GM12878 (cell line): ENCODE results near the gene HAO1. TPM values are rescaled to one million over a fixed set of nuclear protein-coding genes. Genes with fewer than 3 reads are reported as not detected.

Experiments used
- ATAC-seq: fragments of 200-7000 bp; cut with Tn5 transposase; 3 replicates; pipeline ENCODE4 v1.9.1; 2020; ENCODE audit warnings: mild to moderate bottlenecking, moderate library complexity
- BruUV-seq: library from RNA; stranded (reverse); fragments of 400-500 nt; replicated peaks from 2 replicates; lab custom pipeline; 2021; lab: Mats Ljungman, UMichigan
- CTCF ChIA-PET: fragments of 300-600 bp; sonication (Branson Sonifier 250); formaldehyde crosslinking; extraction: SDS; loops from one replicate; lab custom pipeline; 2021; ENCODE audit warnings: inconsistent platforms; lab: Yijun Ruan, JAX
- POLR2A ChIA-PET: fragments of 350-600 bp; formaldehyde crosslinking; extraction: SDS; loops from one replicate; lab custom pipeline; 2021; ENCODE audit warnings: inconsistent platforms; lab: Charles Lee
- RAD21 ChIA-PET: fragments of 300-600 bp; sonication (Branson Sonifier 250); formaldehyde crosslinking; loops from one replicate; lab custom pipeline; 2023; ENCODE audit warnings: antibody characterized with exemption; ENCODE audit not compliant: unreplicated experiment; lab: Charles Lee
- SMC1A ChIA-PET: fragments of 300-600 bp; sonication (Branson Sonifier 250); formaldehyde crosslinking; loops from one replicate; lab custom pipeline; 2023; ENCODE audit not compliant: unreplicated experiment, uncharacterized antibody; lab: Charles Lee
- DNase-seq: peaks from one replicate; pipeline ENCODE4 v3.0.0-alpha.2; 2011; ENCODE audit warnings: low read depth, low spot score
- FAIRE-seq: peaks from 3 replicates; lab custom pipeline; 2011; peaks lifted over from hg19 to GRCh38; lab: Jason Lieb, UNC
- H2AFZ ChIP-seq: 2 replicates; pipeline ENCODE4 v1.6.0; 2011; ENCODE audit warnings: low read depth, low read length, control low read depth; ENCODE audit not compliant: control insufficient read depth
- H3K27ac ChIP-seq: 2 replicates; pipeline ENCODE4 v1.5.1; 2011; ENCODE audit warnings: control low read depth; ENCODE audit not compliant: control insufficient read depth, insufficient read depth
- H3K27me3 ChIP-seq, 2 experiments: replicated peaks in 1 of 2; 2 replicates each; pipeline versions ENCODE4 v1.6.0 to v1.6.1; 2011; ENCODE audit warnings: low read length in 1 of 2; ENCODE audit not compliant: control insufficient read depth in 2 of 2, insufficient read depth in 2 of 2
- H3K36me3 ChIP-seq, 2 experiments: 2 replicates each; pipeline ENCODE4 v1.5.1; 2011; ENCODE audit warnings: low read length in 1 of 2; ENCODE audit not compliant: control insufficient read depth in 2 of 2, insufficient read depth in 2 of 2
- H3K4me1 ChIP-seq: 2 replicates; pipeline ENCODE4 v1.6.1; 2011; ENCODE audit warnings: mild to moderate bottlenecking, low read length, moderate library complexity, mixed read lengths; ENCODE audit not compliant: control insufficient read depth, insufficient read depth
- H3K4me2 ChIP-seq: 2 replicates; pipeline ENCODE4 v1.6.0; 2011; ENCODE audit warnings: control low read depth; ENCODE audit not compliant: control insufficient read depth, insufficient read depth
- H3K4me3 ChIP-seq: fragments of 200-600 bp; sonication (generic); 2 replicates; pipeline ENCODE4 v1.5.1; 2016
- H3K79me2 ChIP-seq: 2 replicates; pipeline ENCODE4 v1.6.0; 2011; ENCODE audit warnings: low read length; ENCODE audit not compliant: control insufficient read depth, insufficient read depth
- H3K9ac ChIP-seq: 2 replicates; pipeline ENCODE4 v1.8.0; 2011; ENCODE audit warnings: low read length, control low read depth, mixed read lengths; ENCODE audit not compliant: control insufficient read depth, insufficient read depth
- H3K9me3 ChIP-seq: replicated peaks from 3 replicates; pipeline ENCODE4 v1.5.1; 2011; ENCODE audit warnings: mild to moderate bottlenecking, low read length; ENCODE audit not compliant: control insufficient read depth, insufficient read depth
- H4K20me1 ChIP-seq: 2 replicates; pipeline ENCODE4 v1.6.0; 2011; ENCODE audit not compliant: control insufficient read depth, insufficient read depth
- BACH1 ChIP-seq: fragments of 450-650 bp; IDR thresholded peaks from 2 replicates; pipeline ENCODE4 v1.6.1; 2017; ENCODE audit warnings: mild to moderate bottlenecking, borderline replicate concordance
- CREB1 ChIP-seq: IDR thresholded peaks from 2 replicates; pipeline ENCODE4 v1.6.1; 2012; ENCODE audit warnings: low read depth, mild to moderate bottlenecking, inconsistent platforms
- CREM ChIP-seq: IDR thresholded peaks from 2 replicates; pipeline ENCODE4 v1.6.1; 2014; ENCODE audit warnings: antibody characterized with exemption, low read depth
- EZH2 ChIP-seq: IDR thresholded peaks from 2 replicates; pipeline ENCODE4 v1.6.1; 2012; ENCODE audit warnings: low read depth, mild to moderate bottlenecking, control low read depth, inconsistent platforms, low read length, borderline replicate concordance; ENCODE audit not compliant: control insufficient read depth
- GABPA ChIP-seq: IDR thresholded peaks from 2 replicates; pipeline ENCODE4 v1.6.1; 2014; ENCODE audit warnings: antibody characterized with exemption, low read depth, mild to moderate bottlenecking, inconsistent platforms
- MTA3 ChIP-seq: IDR thresholded peaks from 2 replicates; pipeline ENCODE4 v1.6.1; 2012; ENCODE audit warnings: low read length, inconsistent platforms, borderline replicate concordance
- RAD51 ChIP-seq: fragments of 450-650 bp; IDR thresholded peaks from 2 replicates; pipeline ENCODE4 v1.6.1; 2016; ENCODE audit warnings: moderate library complexity, mild to moderate bottlenecking, inconsistent platforms
- WGBS: methylation state at CpG from one replicate; pipeline ENCODE4 v1.1.6; 2016; ENCODE audit warnings: low lambda C conversion rate; ENCODE audit not compliant: insufficient replicate concordance, insufficient coverage; ENCODE audit errors: missing lambda C conversion rate; 5-methylcytosine and 5-hydroxymethylcytosine counted together
- in situ Hi-C: fragments of 300-500 bp; cut with MboI; formaldehyde crosslinking; loops from 9 replicates; pipeline ENCODE4 v1.14.3; 2018; ENCODE audit warnings: mixed read lengths
- intact Hi-C: fragments of 100-400 bp; cut with micrococcal nuclease; formaldehyde crosslinking; loops from one replicate; pipeline ENCODE4 v1.14.2; 2022; ENCODE audit not compliant: unreplicated experiment
- polyA plus RNA-seq, 11 experiments: library from polyadenylated mRNA; depleted of rRNA in 4 of 11; unstranded in 6 of 11; stranded (reverse) in 5 of 11; fragments of >200 nt; fragmentation: Nextera tagmentation in 4 of 11; fragmentation: Illumina TruSeq in 1 of 11; extraction: Ambion mirVana in 4 of 11; extraction: Trizol in 1 of 11; gene quantifications; 1 replicate in 1 of 11; 2 replicates in 10 of 11; pipeline versions ENCODE4 v1.2.1 to v1.2.3, GENCODE V29; 2011 to 2016; ENCODE audit warnings: inconsistent platforms in 2 of 11, missing spikeins in 2 of 11, low read depth in 1 of 11
- total RNA-seq, 4 experiments: library from RNA; depleted of rRNA in 3 of 4; stranded (reverse); fragments of >200 nt in 3 of 4; fragmentation: Illumina TruSeq in 1 of 4; extraction: Trizol in 1 of 4; gene quantifications; 2 replicates each; pipeline versions ENCODE4 v1.2.1 to v1.2.3, GENCODE V29; 2013 to 2021
- TF ChIP-seq, protein P1 (sequence below): fragments of 150-350 bp; IDR thresholded peaks from 2 replicates; pipeline ENCODE4 v1.6.1; 2014; ENCODE audit warnings: mild to moderate bottlenecking, low read depth, low read length
- TF ChIP-seq, protein P2 (sequence below): IDR thresholded peaks from 2 replicates; pipeline ENCODE4 v1.6.1; 2012; ENCODE audit warnings: improper control_type of control experiment, low read depth, low read length; ENCODE audit not compliant: insufficient replicate concordance
- TF ChIP-seq, protein P3 (sequence below): IDR thresholded peaks from 2 replicates; pipeline ENCODE4 v1.6.1; 2011; ENCODE audit warnings: low read depth, low read length, improper control_type of control experiment, borderline replicate concordance

HAO1 gene
- total and polyA plus RNA-seq, 10 of the 15 experiments (the other 5 are each of a cell fraction or from before 2014, with no cell fraction given), result 0.03 to 0.29 (median 0.05) TPM; not detected in 7

DNA sequence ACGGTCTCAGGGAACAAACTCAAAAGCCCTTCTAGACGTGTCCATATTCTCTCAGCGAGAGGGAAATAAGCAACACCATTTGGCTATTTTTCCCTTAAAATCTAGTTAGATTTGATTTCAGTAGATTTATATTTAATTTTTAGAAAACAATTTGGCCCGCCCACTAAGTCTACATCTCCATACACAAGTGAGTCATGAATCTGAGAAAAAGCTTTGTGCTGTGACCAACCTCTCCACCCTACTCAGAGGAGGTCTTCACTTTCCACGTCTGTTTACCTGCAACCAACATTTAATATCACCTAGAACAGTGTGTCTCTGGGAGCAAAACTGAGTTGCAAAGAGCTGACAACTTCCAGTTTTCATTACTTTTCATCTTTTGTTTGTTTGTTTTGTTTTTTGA lies 48.6 kb downstream of the HAO1 start:
- Histone ChIP-seq H3K79me2 (no peaks in the 10 kb centered on the region), H3K9me3 (no peaks in the 10 kb centered on the region), H3K4me2 (no peak overlapping the region), H3K27ac (no peak overlapping the region), H3K27me3 (no peaks in the 10 kb centered on the region), H3K4me3 (no peak overlapping the region), H3K9ac (no peak overlapping the region), H4K20me1 (no peaks in the 10 kb centered on the region), H3K4me1 (no peaks in the 10 kb centered on the region), H2AFZ (no peak overlapping the region), H3K36me3 (no peaks in the 10 kb centered on the region)
- FAIRE-seq, result no peak
- SMC1A ChIA-PET, result no interaction called here
- in situ Hi-C loops, result no loop called here
- TF ChIP-seq, protein P1, sequence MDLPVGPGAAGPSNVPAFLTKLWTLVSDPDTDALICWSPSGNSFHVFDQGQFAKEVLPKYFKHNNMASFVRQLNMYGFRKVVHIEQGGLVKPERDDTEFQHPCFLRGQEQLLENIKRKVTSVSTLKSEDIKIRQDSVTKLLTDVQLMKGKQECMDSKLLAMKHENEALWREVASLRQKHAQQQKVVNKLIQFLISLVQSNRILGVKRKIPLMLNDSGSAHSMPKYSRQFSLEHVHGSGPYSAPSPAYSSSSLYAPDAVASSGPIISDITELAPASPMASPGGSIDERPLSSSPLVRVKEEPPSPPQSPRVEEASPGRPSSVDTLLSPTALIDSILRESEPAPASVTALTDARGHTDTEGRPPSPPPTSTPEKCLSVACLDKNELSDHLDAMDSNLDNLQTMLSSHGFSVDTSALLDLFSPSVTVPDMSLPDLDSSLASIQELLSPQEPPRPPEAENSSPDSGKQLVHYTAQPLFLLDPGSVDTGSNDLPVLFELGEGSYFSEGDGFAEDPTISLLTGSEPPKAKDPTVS, result no peak
- no peak for TF ChIP-seq CREB1
- no peak for TF ChIP-seq EZH2
- TF ChIP-seq RAD51, result no peak
- no peak for TF ChIP-seq CREM
- TF ChIP-seq MTA3, result no peak
- no peak for TF ChIP-seq BACH1
- TF ChIP-seq, protein P2, sequence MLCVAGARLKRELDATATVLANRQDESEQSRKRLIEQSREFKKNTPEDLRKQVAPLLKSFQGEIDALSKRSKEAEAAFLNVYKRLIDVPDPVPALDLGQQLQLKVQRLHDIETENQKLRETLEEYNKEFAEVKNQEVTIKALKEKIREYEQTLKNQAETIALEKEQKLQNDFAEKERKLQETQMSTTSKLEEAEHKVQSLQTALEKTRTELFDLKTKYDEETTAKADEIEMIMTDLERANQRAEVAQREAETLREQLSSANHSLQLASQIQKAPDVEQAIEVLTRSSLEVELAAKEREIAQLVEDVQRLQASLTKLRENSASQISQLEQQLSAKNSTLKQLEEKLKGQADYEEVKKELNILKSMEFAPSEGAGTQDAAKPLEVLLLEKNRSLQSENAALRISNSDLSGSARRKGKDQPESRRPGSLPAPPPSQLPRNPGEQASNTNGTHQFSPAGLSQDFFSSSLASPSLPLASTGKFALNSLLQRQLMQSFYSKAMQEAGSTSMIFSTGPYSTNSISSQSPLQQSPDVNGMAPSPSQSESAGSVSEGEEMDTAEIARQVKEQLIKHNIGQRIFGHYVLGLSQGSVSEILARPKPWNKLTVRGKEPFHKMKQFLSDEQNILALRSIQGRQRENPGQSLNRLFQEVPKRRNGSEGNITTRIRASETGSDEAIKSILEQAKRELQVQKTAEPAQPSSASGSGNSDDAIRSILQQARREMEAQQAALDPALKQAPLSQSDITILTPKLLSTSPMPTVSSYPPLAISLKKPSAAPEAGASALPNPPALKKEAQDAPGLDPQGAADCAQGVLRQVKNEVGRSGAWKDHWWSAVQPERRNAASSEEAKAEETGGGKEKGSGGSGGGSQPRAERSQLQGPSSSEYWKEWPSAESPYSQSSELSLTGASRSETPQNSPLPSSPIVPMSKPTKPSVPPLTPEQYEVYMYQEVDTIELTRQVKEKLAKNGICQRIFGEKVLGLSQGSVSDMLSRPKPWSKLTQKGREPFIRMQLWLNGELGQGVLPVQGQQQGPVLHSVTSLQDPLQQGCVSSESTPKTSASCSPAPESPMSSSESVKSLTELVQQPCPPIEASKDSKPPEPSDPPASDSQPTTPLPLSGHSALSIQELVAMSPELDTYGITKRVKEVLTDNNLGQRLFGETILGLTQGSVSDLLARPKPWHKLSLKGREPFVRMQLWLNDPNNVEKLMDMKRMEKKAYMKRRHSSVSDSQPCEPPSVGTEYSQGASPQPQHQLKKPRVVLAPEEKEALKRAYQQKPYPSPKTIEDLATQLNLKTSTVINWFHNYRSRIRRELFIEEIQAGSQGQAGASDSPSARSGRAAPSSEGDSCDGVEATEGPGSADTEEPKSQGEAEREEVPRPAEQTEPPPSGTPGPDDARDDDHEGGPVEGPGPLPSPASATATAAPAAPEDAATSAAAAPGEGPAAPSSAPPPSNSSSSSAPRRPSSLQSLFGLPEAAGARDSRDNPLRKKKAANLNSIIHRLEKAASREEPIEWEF, result no peak
- TF ChIP-seq GABPA, result no peak
- TF ChIP-seq, protein P3, sequence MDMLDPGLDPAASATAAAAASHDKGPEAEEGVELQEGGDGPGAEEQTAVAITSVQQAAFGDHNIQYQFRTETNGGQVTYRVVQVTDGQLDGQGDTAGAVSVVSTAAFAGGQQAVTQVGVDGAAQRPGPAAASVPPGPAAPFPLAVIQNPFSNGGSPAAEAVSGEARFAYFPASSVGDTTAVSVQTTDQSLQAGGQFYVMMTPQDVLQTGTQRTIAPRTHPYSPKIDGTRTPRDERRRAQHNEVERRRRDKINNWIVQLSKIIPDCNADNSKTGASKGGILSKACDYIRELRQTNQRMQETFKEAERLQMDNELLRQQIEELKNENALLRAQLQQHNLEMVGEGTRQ, result no peak
- no peak for ATAC-seq
- CTCF ChIA-PET, result no interaction called here
- intact Hi-C loops, result no loop called here
- 9% methylated on average over 5 of the region's 5 CpGs for WGBS
- POLR2A ChIA-PET, result no interaction called here
- DNase-seq, result no peak
- no TSS peak for BruUV-seq
- RAD21 ChIA-PET, result no interaction called here
